IMR-90 (cell line): ENCODE data around the gene PBXIP1. TPM values are rescaled to one million over a fixed set of nuclear protein-coding genes. Genes with fewer than 3 reads are reported as not detected.

Experiments used
- ATAC-seq: fragments of 200-7000 bp; cut with Tn5 transposase; 2 replicates; pipeline ENCODE4 v1.9.1; 2020; ENCODE audit warnings: low read depth, mild to moderate bottlenecking, moderate library complexity
- BruUV-seq: library from RNA; stranded (reverse); fragments of 400-500 nt; replicated peaks from 2 replicates; lab custom pipeline; 2021; lab: Mats Ljungman, UMichigan
- CTCF ChIA-PET: fragments of 300-600 bp; formaldehyde crosslinking; extraction: SDS; loops from one replicate; lab custom pipeline; 2021; ENCODE audit warnings: antibody characterized with exemption; lab: Yijun Ruan, JAX
- POLR2A ChIA-PET: fragments of 300-600 bp; sonication (Branson Sonifier 250); formaldehyde crosslinking; loops from one replicate; lab custom pipeline; 2022; ENCODE audit warnings: antibody characterized with exemption; ENCODE audit not compliant: unreplicated experiment; lab: Charles Lee
- DNase-seq: peaks from one replicate; pipeline ENCODE4 v3.0.0; 2013
- H2AFZ ChIP-seq: replicated peaks from 2 replicates; pipeline ENCODE3; 2013; ENCODE audit warnings: low read length, mild to moderate bottlenecking; ENCODE audit not compliant: poor library complexity
- H2AK5ac ChIP-seq: 2 replicates; pipeline ENCODE4 v1.6.1; 2013; ENCODE audit warnings: low read depth, low read length, inconsistent platforms
- H2AK9ac ChIP-seq: replicated peaks from 2 replicates; pipeline ENCODE3; 2013; ENCODE audit warnings: mild to moderate bottlenecking, low read depth, low read length, moderate library complexity; ENCODE audit not compliant: poor library complexity
- H2BK120ac ChIP-seq: 2 replicates; pipeline ENCODE4 v1.6.1; 2013; ENCODE audit warnings: low read depth, low read length, inconsistent platforms
- H2BK15ac ChIP-seq: 3 replicates; pipeline ENCODE4 v1.6.1; 2013; ENCODE audit warnings: low read depth, low read length, inconsistent platforms
- H2BK20ac ChIP-seq: 2 replicates; pipeline ENCODE4 v1.6.1; 2013; ENCODE audit warnings: low read depth, mild to moderate bottlenecking, inconsistent platforms, low read length, moderate library complexity
- H2BK5ac ChIP-seq: 2 replicates; pipeline ENCODE4 v1.6.1; 2013; ENCODE audit warnings: mild to moderate bottlenecking, low read depth, low read length, inconsistent platforms; ENCODE audit not compliant: poor library complexity, severe bottlenecking
- H3K14ac ChIP-seq: replicated peaks from 2 replicates; pipeline ENCODE4 v1.6.1; 2013; ENCODE audit warnings: low read depth, low read length, inconsistent platforms
- H3K18ac ChIP-seq: 2 replicates; pipeline ENCODE4 v1.6.1; 2013; ENCODE audit warnings: low read depth, low read length, control low read depth
- H3K23ac ChIP-seq: 2 replicates; pipeline ENCODE4 v1.6.1; 2013; ENCODE audit warnings: low read depth, low read length, inconsistent platforms
- H3K27ac ChIP-seq: 2 replicates; pipeline ENCODE4 v1.5.1; 2013; ENCODE audit warnings: mild to moderate bottlenecking, control low read depth, low read length; ENCODE audit not compliant: insufficient read depth
- H3K27me3 ChIP-seq: 2 replicates; pipeline ENCODE4 v1.6.1; 2013; ENCODE audit warnings: low read length; ENCODE audit not compliant: control insufficient read depth, insufficient read depth
- H3K36me3 ChIP-seq: 2 replicates; pipeline ENCODE4 v1.6.1; 2013; ENCODE audit warnings: low read length, mixed read lengths; ENCODE audit not compliant: control insufficient read depth, insufficient read depth
- H3K4ac ChIP-seq: 2 replicates; pipeline ENCODE4 v1.6.1; 2013; ENCODE audit warnings: low read depth, low read length, inconsistent platforms
- H3K4me1 ChIP-seq: 2 replicates; pipeline ENCODE4 v1.6.1; 2013; ENCODE audit warnings: low read length, mixed read lengths; ENCODE audit not compliant: control insufficient read depth, insufficient read depth
- H3K4me2 ChIP-seq: 2 replicates; pipeline ENCODE4 v1.6.1; 2013; ENCODE audit warnings: low read depth, mild to moderate bottlenecking, control low read depth, low read length, moderate library complexity
- H3K4me3 ChIP-seq: 2 replicates; pipeline ENCODE4 v1.5.1; 2013; ENCODE audit warnings: low read depth, mild to moderate bottlenecking, control low read depth, low read length, moderate library complexity; ENCODE audit not compliant: insufficient read depth
- H3K56ac ChIP-seq: 2 replicates; pipeline ENCODE4 v1.6.1; 2013; ENCODE audit warnings: low read length, inconsistent platforms; ENCODE audit not compliant: insufficient read depth; ENCODE audit errors: extremely low read depth
- H3K79me1 ChIP-seq, 2 experiments: 2 replicates each; pipeline ENCODE4 v1.6.1; 2013; ENCODE audit warnings: low read length in 2 of 2, inconsistent platforms in 1 of 2, low read depth in 1 of 2
- H3K9ac ChIP-seq: 2 replicates; pipeline ENCODE4 v1.6.1; 2013; ENCODE audit warnings: low read depth, low read length, control low read depth
- H3K9me1 ChIP-seq: 2 replicates; pipeline ENCODE4 v1.6.1; 2013; ENCODE audit warnings: low read length, inconsistent platforms; ENCODE audit not compliant: insufficient read depth
- H3K9me3 ChIP-seq: 2 replicates; pipeline ENCODE4 v1.6.1; 2013; ENCODE audit warnings: low read length; ENCODE audit not compliant: control insufficient read depth, insufficient read depth
- H4K20me1 ChIP-seq: 2 replicates; pipeline ENCODE4 v1.6.1; 2013; ENCODE audit warnings: low read length, inconsistent platforms; ENCODE audit not compliant: insufficient read depth
- H4K5ac ChIP-seq: 2 replicates; pipeline ENCODE4 v1.6.1; 2013; ENCODE audit warnings: mild to moderate bottlenecking, low read depth, low read length, control low read depth
- H4K8ac ChIP-seq, 2 experiments: 2 replicates each; pipeline ENCODE4 v1.6.1; 2013; ENCODE audit warnings: low read depth in 2 of 2, low read length in 2 of 2, control low read depth in 1 of 2, inconsistent platforms in 1 of 2
- H4K91ac ChIP-seq: 2 replicates; pipeline ENCODE4 v1.6.1; 2013; ENCODE audit warnings: low read depth, low read length, inconsistent platforms; ENCODE audit not compliant: insufficient read depth
- SMC3 ChIP-seq: fragments of 150-350 bp; IDR thresholded peaks from 2 replicates; pipeline ENCODE4 v1.6.1; 2016; ENCODE audit warnings: low read depth, mild to moderate bottlenecking, antibody characterized with exemption, low read length, moderate library complexity
- WGBS, 2 experiments: methylation state at CpG; one replicate each; pipeline versions ENCODE4 v1.1.5 to v1.1.7; 2013; ENCODE audit warnings: missing lambda C conversion rate in 2 of 2; ENCODE audit not compliant: insufficient read length in 1 of 2; ENCODE audit errors: extremely low coverage in 2 of 2; 5-methylcytosine and 5-hydroxymethylcytosine counted together
- dilution Hi-C: fragments of 300-500 bp; cut with HindIII; formaldehyde crosslinking; loops from one replicate; pipeline ENCODE4 v1.14.3; 2018; ENCODE audit warnings: low sequenced_read_pairs; ENCODE audit not compliant: unreplicated experiment
- in situ Hi-C: fragments of 300-500 bp; cut with MboI; formaldehyde crosslinking; loops from 3 replicates; pipeline ENCODE4 v1.14.3; 2019; ENCODE audit warnings: low sequenced_read_pairs, inconsistent platforms, mixed read lengths
- intact Hi-C: fragments of 100-400 bp; cut with micrococcal nuclease; formaldehyde crosslinking; loops from 2 replicates; pipeline ENCODE4 v1.10.0; 2022
- polyA plus RNA-seq, 3 experiments: library from polyadenylated mRNA; depleted of rRNA; stranded (reverse); fragments of >200 nt; gene quantifications; 2 replicates each; pipeline ENCODE4 v1.2.3, GENCODE V29; 2012; ENCODE audit warnings: low replicate concordance in 1 of 3
- total RNA-seq: library from RNA; depleted of rRNA; stranded (reverse); fragments of >200 nt; gene quantifications from 2 replicates; pipeline ENCODE4 v1.2.3, GENCODE V29; 2012

PBXIP1 gene
- total and polyA plus RNA-seq, 2 of the 4 experiments (the other 2 are of a cell fraction), result 28.3 to 44.2 TPM

GRCh38 chr1:154948079-154948478 is 7.8 kb downstream of the PBXIP1 start:
- no peak overlapping the region for H2AK5ac ChIP-seq
- no peak overlapping the region for H2BK120ac ChIP-seq
- H3K36me3 ChIP-seq, result peaks cover 45% of the 10 kb centered on the region
- H2AFZ ChIP-seq, result no peak overlapping the region
- peaks cover 3% of the 10 kb centered on the region for H4K20me1 ChIP-seq
- no peak overlapping the region for H2BK20ac ChIP-seq
- CTCF ChIA-PET, result interaction anchor here (0.7 kb wide), 1 partner anchor 469 kb away, joined by 3 read pairs; no protein-coding TSS in a partner anchor
- TF ChIP-seq SMC3, result no peak
- no peak overlapping the region for H4K5ac ChIP-seq
- WGBS, 2 experiments, result no CpG with 5 or more reads among the region's 11 CpGs
- peaks cover 0 to 4% of the 10 kb centered on the region in 2 experiments; a peak in 3 of 4 replicates for H3K79me1 ChIP-seq
- POLR2A ChIA-PET, result no interaction called here
- no peak for DNase-seq
- H3K27me3 ChIP-seq, result no peaks in the 10 kb centered on the region
- no peak overlapping the region for H3K4me2 ChIP-seq
- H3K14ac ChIP-seq, result no peak overlapping the region
- intact Hi-C loops (no loop called here), in situ Hi-C loops (no loop called here), dilution Hi-C loops (no loop called here)
- H3K56ac ChIP-seq, result no peak overlapping the region
- no peak overlapping the region for H2AK9ac ChIP-seq
- H2BK15ac ChIP-seq, result no peak overlapping the region
- no peak overlapping the region for H3K27ac ChIP-seq
- no peak overlapping the region for H3K9ac ChIP-seq
- H2BK5ac ChIP-seq, result no peak overlapping the region
- no peak overlapping the region for H4K91ac ChIP-seq
- no peaks in the 10 kb centered on the region for H3K9me3 ChIP-seq
- ATAC-seq, result no peak
- no peak overlapping the region for H3K18ac ChIP-seq
- no peak overlapping the region for H4K8ac ChIP-seq
- no peak overlapping the region for H3K4ac ChIP-seq
- BruUV-seq, result no TSS peak
- no peak overlapping the region for H3K23ac ChIP-seq
- H3K9me1 ChIP-seq, result no peaks in the 10 kb centered on the region
- H3K4me3 ChIP-seq, result no peak overlapping the region
- H3K4me1 ChIP-seq, result no peaks in the 10 kb centered on the region
